Uterus (tissue), 2 donors: Measurements from ENCODE around the gene METAP1D.

Experiments used
- POLR2A ChIP-seq, 2 donors: fragments of 450-650 bp; IDR thresholded peaks; one replicate each; pipeline ENCODE4 v1.6.1; 2016; ENCODE audit warnings: antibody characterized with exemption in 2 of 2, mild to moderate bottlenecking in 1 of 2, moderate library complexity in 1 of 2
- TF ChIP-seq, protein P1 (sequence below), 4 experiments: fragments of 200-600 bp in 2 of 4; fragments of 450-650 bp in 2 of 4; sonication (generic) in 2 of 4; IDR thresholded peaks; one replicate each; pipeline ENCODE4 v1.5.1; 2016 to 2019; ENCODE audit warnings: antibody characterized with exemption in 4 of 4, mild to moderate bottlenecking in 2 of 4, moderate library complexity in 1 of 4

DNA sequence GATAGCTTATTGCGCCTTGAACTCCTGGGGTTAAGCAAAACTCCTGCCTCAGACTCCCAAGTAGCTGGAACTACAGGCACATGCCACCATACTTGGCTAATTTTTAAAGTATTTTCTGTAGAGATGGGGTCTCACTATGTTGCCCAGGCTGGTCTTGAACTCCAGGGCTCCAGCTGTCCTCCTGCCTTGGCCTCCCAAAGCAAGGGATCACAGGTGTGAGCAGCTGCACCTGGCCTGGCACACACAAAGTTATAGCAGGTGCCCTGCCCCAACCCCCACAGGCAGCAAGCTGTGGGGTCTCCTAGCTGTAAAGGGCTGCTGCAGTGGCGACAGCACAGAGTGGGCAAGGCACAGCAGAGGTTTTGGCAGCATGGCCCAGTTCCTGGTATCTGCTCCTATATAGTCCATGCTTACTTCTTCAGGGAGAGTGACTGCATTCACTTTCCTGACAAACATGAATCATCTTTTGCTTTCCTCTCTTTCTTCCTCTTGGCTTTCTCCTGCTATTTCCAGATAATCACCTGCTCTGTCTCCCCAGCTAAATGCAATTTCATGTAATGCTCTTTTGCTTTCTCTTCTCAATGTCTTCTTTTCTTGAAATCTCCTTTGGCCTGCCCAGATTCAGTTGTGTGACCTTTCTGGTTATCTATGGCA is 27.3 kb upstream of the METAP1D start:
- TF ChIP-seq, protein P1, sequence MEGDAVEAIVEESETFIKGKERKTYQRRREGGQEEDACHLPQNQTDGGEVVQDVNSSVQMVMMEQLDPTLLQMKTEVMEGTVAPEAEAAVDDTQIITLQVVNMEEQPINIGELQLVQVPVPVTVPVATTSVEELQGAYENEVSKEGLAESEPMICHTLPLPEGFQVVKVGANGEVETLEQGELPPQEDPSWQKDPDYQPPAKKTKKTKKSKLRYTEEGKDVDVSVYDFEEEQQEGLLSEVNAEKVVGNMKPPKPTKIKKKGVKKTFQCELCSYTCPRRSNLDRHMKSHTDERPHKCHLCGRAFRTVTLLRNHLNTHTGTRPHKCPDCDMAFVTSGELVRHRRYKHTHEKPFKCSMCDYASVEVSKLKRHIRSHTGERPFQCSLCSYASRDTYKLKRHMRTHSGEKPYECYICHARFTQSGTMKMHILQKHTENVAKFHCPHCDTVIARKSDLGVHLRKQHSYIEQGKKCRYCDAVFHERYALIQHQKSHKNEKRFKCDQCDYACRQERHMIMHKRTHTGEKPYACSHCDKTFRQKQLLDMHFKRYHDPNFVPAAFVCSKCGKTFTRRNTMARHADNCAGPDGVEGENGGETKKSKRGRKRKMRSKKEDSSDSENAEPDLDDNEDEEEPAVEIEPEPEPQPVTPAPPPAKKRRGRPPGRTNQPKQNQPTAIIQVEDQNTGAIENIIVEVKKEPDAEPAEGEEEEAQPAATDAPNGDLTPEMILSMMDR (IDR thresholded peaks at IDR 0.05): no peak
- no peak for TF ChIP-seq POLR2A (IDR thresholded peaks at IDR 0.05)
